K562 (cell line): ENCODE measurements around the gene UNC13C. TPM values are rescaled to one million over a fixed set of nuclear protein-coding genes. Genes with fewer than 3 reads are reported as not detected.

ENCODE experiments used
- ATAC-seq: fragments of 200-7000 bp; cut with Tn5 transposase; 3 replicates; pipeline ENCODE4 v1.9.1; 2020; ENCODE audit warnings: moderate library complexity
- BruUV-seq: library from RNA; stranded (reverse); fragments of 400-500 nt; replicated peaks from 2 replicates; lab custom pipeline; 2021; lab: Mats Ljungman, UMichigan
- CTCF ChIA-PET: fragments of 300-600 bp; formaldehyde crosslinking; extraction: SDS; loops from one replicate; lab custom pipeline; 2021; ENCODE audit warnings: low intra/inter-chr PET ratio; lab: Yijun Ruan, JAX
- POLR2A ChIA-PET: fragments of 300-600, 350-650 bp; sonication (Branson Sonifier 250); formaldehyde crosslinking; extraction: SDS; loops from one replicate; lab custom pipeline; 2021; ENCODE audit warnings: antibody characterized with exemption, inconsistent platforms; lab: Yijun Ruan, JAX
- DNase-seq, 4 experiments: peaks; one replicate each; pipeline versions ENCODE4 v3.0.0 to v3.0.0-alpha.2; 2011 to 2018; ENCODE audit warnings: low spot score in 3 of 4, mixed read lengths in 3 of 4; ENCODE audit errors: extremely low read depth in 1 of 4
- FAIRE-seq: peaks from 2 replicates; lab custom pipeline; 2011; peaks lifted over from hg19 to GRCh38; lab: Jason Lieb, UNC
- H2AFZ ChIP-seq: 2 replicates; pipeline ENCODE4 v1.6.0; 2011; ENCODE audit warnings: low read depth, low read length, control low read depth, inconsistent platforms
- H3K27ac ChIP-seq: fragments of 200-600 bp; 3 replicates; pipeline ENCODE4 v1.8.0; 2011; ENCODE audit warnings: low read depth, mild to moderate bottlenecking, control low read depth, inconsistent platforms, low read length, moderate library complexity, mixed read lengths; ENCODE audit errors: extremely low read depth
- H3K27me3 ChIP-seq, 2 experiments: fragments of 300-600 bp in 1 of 2; 2 replicates in 1 of 2; 3 replicates in 1 of 2; pipeline versions ENCODE4 v1.6.0 to v1.8.0; 2011; ENCODE audit warnings: inconsistent platforms in 2 of 2, low read length in 2 of 2, mild to moderate bottlenecking in 1 of 2, mixed read lengths in 1 of 2, moderate library complexity in 1 of 2; ENCODE audit not compliant: control insufficient read depth in 2 of 2, insufficient read depth in 2 of 2
- H3K36me3 ChIP-seq: fragments of 300-600 bp; 3 replicates; pipeline ENCODE4 v1.8.0; 2011; ENCODE audit warnings: mild to moderate bottlenecking, low read length, inconsistent platforms; ENCODE audit not compliant: control insufficient read depth, insufficient read depth
- H3K4me1 ChIP-seq, 2 experiments: fragments of 200-600 bp in 1 of 2; replicated peaks in 1 of 2; 2 replicates in 1 of 2; 3 replicates in 1 of 2; pipeline versions ENCODE4 v1.5.1 to v1.8.0; 2011; ENCODE audit warnings: inconsistent platforms in 2 of 2, low read length in 2 of 2, mild to moderate bottlenecking in 1 of 2, mixed read lengths in 1 of 2, moderate library complexity in 1 of 2; ENCODE audit not compliant: control insufficient read depth in 2 of 2, insufficient read depth in 2 of 2
- H3K4me2 ChIP-seq: 2 replicates; pipeline ENCODE4 v1.6.1; 2011; ENCODE audit warnings: low read length, control low read depth, inconsistent platforms, mixed read lengths; ENCODE audit not compliant: insufficient read depth
- H3K4me3 ChIP-seq: fragments of 200-600 bp; sonication (generic), shearing (Covaris generic); 2 replicates; pipeline ENCODE4 v1.5.1; 2016; ENCODE audit warnings: control low read depth, inconsistent platforms
- H3K79me2 ChIP-seq: fragments of 200-600 bp; 3 replicates; pipeline ENCODE4 v1.8.0; 2011; ENCODE audit warnings: low read length, inconsistent platforms; ENCODE audit not compliant: control insufficient read depth, insufficient read depth
- H3K9ac ChIP-seq, 2 experiments: 2 replicates each; pipeline versions ENCODE4 v1.6.0 to v1.6.1; 2011; ENCODE audit warnings: low read depth in 2 of 2, low read length in 2 of 2, control low read depth in 1 of 2, inconsistent platforms in 1 of 2, mild to moderate bottlenecking in 1 of 2, mixed read lengths in 1 of 2; ENCODE audit not compliant: insufficient read depth in 1 of 2
- H3K9me1 ChIP-seq: one replicate; pipeline ENCODE4 v1.6.0; 2011; ENCODE audit warnings: inconsistent platforms, mild to moderate bottlenecking, low read length, moderate library complexity; ENCODE audit not compliant: control insufficient read depth, insufficient read depth
- H3K9me3 ChIP-seq: replicated peaks from 2 replicates; pipeline ENCODE4 v1.5.1; 2011; ENCODE audit warnings: low read depth, low read length, inconsistent platforms; ENCODE audit not compliant: control insufficient read depth, insufficient read depth
- H4K20me1 ChIP-seq: replicated peaks from 2 replicates; pipeline ENCODE4 v1.6.1; 2011; ENCODE audit warnings: low read length, inconsistent platforms, mixed read lengths; ENCODE audit not compliant: control insufficient read depth, insufficient read depth
- ASH1L ChIP-seq: fragments of 450-650 bp; IDR thresholded peaks from 2 replicates; pipeline ENCODE4 v1.6.1; 2018; ENCODE audit warnings: borderline replicate concordance, mild to moderate bottlenecking, low read depth; ENCODE audit not compliant: partially characterized antibody
- BRD4 ChIP-seq: fragments of 200-600 bp; sonication (generic); IDR thresholded peaks from 2 replicates; pipeline ENCODE4 v1.6.1; 2017; ENCODE audit warnings: inconsistent platforms
- CREBBP ChIP-seq: IDR thresholded peaks from one replicate; pipeline ENCODE4 v1.6.1; 2012; ENCODE audit warnings: low read depth, mild to moderate bottlenecking, control low read depth, inconsistent platforms, low read length
- RREB1 ChIP-seq: fragments of 250-450 bp; sonication (Bioruptor Pico); IDR thresholded peaks from 2 replicates; pipeline ENCODE4 v1.4.0; 2020
- ZNF644 ChIP-seq: fragments of 200-800 bp; sonication (Bioruptor generic); IDR thresholded peaks from 2 replicates; pipeline ENCODE4 v1.6.1; 2016; ENCODE audit warnings: low read depth, missing genetic modification characterization, missing compliant biosample characterization
- ZNF77 ChIP-seq: fragments of 250-450 bp; sonication (Bioruptor Pico); IDR thresholded peaks from 2 replicates; pipeline ENCODE4 v1.5.0; 2020
- WGBS: fragments of 100-300 bp; shearing (Covaris generic); methylation state at CpG from one replicate; pipeline ENCODE4 v1.1.6; 2016; ENCODE audit warnings: low coverage, mixed read lengths; ENCODE audit not compliant: insufficient coverage; ENCODE audit errors: missing lambda C conversion rate; 5-methylcytosine and 5-hydroxymethylcytosine counted together
- in situ Hi-C: fragments of 300-500 bp; cut with MboI; formaldehyde crosslinking; loops from 4 replicates; pipeline ENCODE4 v1.15.0; 2018; ENCODE audit warnings: inconsistent platforms, mixed read lengths
- intact Hi-C: fragments of 100-400 bp; cut with micrococcal nuclease; formaldehyde crosslinking; loops from 2 replicates; pipeline ENCODE4 v1.14.2; 2022
- polyA plus RNA-seq, 8 experiments: library from polyadenylated mRNA; depleted of rRNA in 4 of 8; stranded (reverse) in 5 of 8; unstranded in 3 of 8; fragments of >200 nt; fragmentation: Nextera tagmentation in 2 of 8; fragmentation: Illumina TruSeq in 1 of 8; extraction: Ambion mirVana in 2 of 8; extraction: Trizol in 1 of 8; gene quantifications; 2 replicates each; pipeline versions ENCODE4 v1.2.1 to v1.2.3, GENCODE V29; 2011 to 2014; ENCODE audit warnings: inconsistent platforms in 1 of 8, missing spikeins in 1 of 8
- total RNA-seq, 7 experiments: library from RNA; depleted of rRNA in 6 of 7; stranded (reverse); fragments of >200 nt in 6 of 7; fragmentation: Illumina TruSeq in 2 of 7; extraction: Trizol in 2 of 7; gene quantifications; 2 replicates each; pipeline versions ENCODE4 v1.2.1 to v1.2.3, GENCODE V29; 2011 to 2021; ENCODE audit warnings: low replicate concordance in 1 of 7

UNC13C gene
- total and polyA plus RNA-seq, 9 of the 15 experiments (the other 6 are each of a cell fraction or from before 2014, with no cell fraction given): not detected

GRCh38 chr15:53950572-53950971 lies 27.7 kb upstream of the UNC13C start:
- no peak overlapping the region for H3K4me3 ChIP-seq
- TF ChIP-seq BRD4 (no peak), RREB1 (CRISPR knock-in tag) (no peak), ZNF77 (no peak), ASH1L (no peak), CREBBP (no peak), ZNF644 (tag) (no peak)
- H3K4me1 ChIP-seq: no peaks in the 10 kb centered on the region
- H3K79me2 ChIP-seq: no peaks in the 10 kb centered on the region
- DNase-seq (no peak), ATAC-seq (no peak), FAIRE-seq (no peak)
- no peak overlapping the region for H3K9ac ChIP-seq
- ChIA-PET POLR2A (no interaction called here), CTCF (no interaction called here)
- H3K27me3 ChIP-seq: no peaks in the 10 kb centered on the region
- no peak overlapping the region for H3K27ac ChIP-seq
- in situ Hi-C loops (no loop called here), intact Hi-C loops (no loop called here)
- no peaks in the 10 kb centered on the region for H3K9me3 ChIP-seq
- H3K9me1 ChIP-seq: no peaks in the 10 kb centered on the region
- H3K36me3 ChIP-seq: no peaks in the 10 kb centered on the region
- H2AFZ ChIP-seq: no peak overlapping the region
- no TSS peak for BruUV-seq
- H4K20me1 ChIP-seq: no peaks in the 10 kb centered on the region
- no peak overlapping the region for H3K4me2 ChIP-seq
- 2% methylated on average over 3 of the region's 3 CpGs for whole genome bisulfite sequencing
